CD4-positive, alpha-beta T cell (primary cell): ENCODE measurements around the gene MAN1B1. TPM values are rescaled to one million over a fixed set of nuclear protein-coding genes. Genes with fewer than 3 reads are reported as not detected.

ENCODE experiments used
- ATAC-seq: fragments of 200-7000 bp; cut with Tn5 transposase; one replicate; pipeline ENCODE4 v1.10.0; 2022; ENCODE audit warnings: mild to moderate bottlenecking; ENCODE audit not compliant: poor library complexity
- CTCF ChIA-PET: fragments of 350-600 bp; sonication (Branson Sonifier 250); formaldehyde crosslinking; loops from one replicate; lab custom pipeline; 2021; ENCODE audit warnings: antibody characterized with exemption, inconsistent platforms; lab: Charles Lee
- POLR2A ChIA-PET: fragments of 350-600 bp; sonication (Branson Sonifier 250); formaldehyde crosslinking; loops from one replicate; lab custom pipeline; 2021; ENCODE audit warnings: antibody characterized with exemption, inconsistent platforms; lab: Charles Lee
- DNase-seq, 14 experiments: peaks; one replicate each; pipeline ENCODE4 v3.0.0-alpha.2; 2013 to 2020; ENCODE audit warnings: mixed read lengths in 2 of 14
- H3K27ac ChIP-seq, 2 donors: one replicate each; pipeline versions ENCODE4 v1.5.1 to v1.7.0; 2013; ENCODE audit warnings: low read length in 2 of 2, low read depth in 1 of 2, mild to moderate bottlenecking in 1 of 2
- H3K27me3 ChIP-seq, 2 experiments: 1 replicate in 1 of 2; 2 replicates in 1 of 2; pipeline versions ENCODE4 v1.6.1 to v1.7.0; 2013; ENCODE audit warnings: low read length in 2 of 2, control low read depth in 1 of 2, mild to moderate bottlenecking in 1 of 2, moderate library complexity in 1 of 2; ENCODE audit not compliant: insufficient read depth in 2 of 2, control insufficient read depth in 1 of 2
- H3K36me3 ChIP-seq: one replicate; pipeline ENCODE4 v1.6.1; 2013; ENCODE audit warnings: low read length, control low read depth; ENCODE audit not compliant: insufficient read depth
- H3K4me1 ChIP-seq: one replicate; pipeline ENCODE4 v1.6.1; 2013; ENCODE audit warnings: low read length, control low read depth; ENCODE audit not compliant: insufficient read depth
- H3K4me3 ChIP-seq: one replicate; pipeline ENCODE4 v1.5.1; 2013; ENCODE audit warnings: mild to moderate bottlenecking, low read length, moderate library complexity
- H3K9me3 ChIP-seq, 2 experiments: 1 replicate in 1 of 2; 2 replicates in 1 of 2; pipeline versions ENCODE4 v1.6.1 to v1.7.0; 2013; ENCODE audit warnings: low read length in 2 of 2, mild to moderate bottlenecking in 2 of 2, control low read depth in 1 of 2, moderate library complexity in 1 of 2; ENCODE audit not compliant: control insufficient read depth in 1 of 2, insufficient read depth in 1 of 2
- H3K27ac Mint-ChIP-seq: one replicate; pipeline ENCODE4 v1.8.0; 2020; ENCODE audit warnings: mixed read lengths
- H3K27me3 Mint-ChIP-seq: one replicate; pipeline ENCODE4 v1.8.0; 2021; ENCODE audit warnings: mixed read lengths
- H3K36me3 Mint-ChIP-seq: one replicate; pipeline ENCODE4 v1.8.0; 2021; ENCODE audit warnings: low read depth, mixed read lengths
- H3K4me1 Mint-ChIP-seq: one replicate; pipeline ENCODE4 v1.8.0; 2021; ENCODE audit warnings: low read depth, mixed read lengths
- H3K4me3 Mint-ChIP-seq: one replicate; pipeline ENCODE4 v1.8.0; 2020; ENCODE audit warnings: mild to moderate bottlenecking, mixed read lengths
- H3K9me3 Mint-ChIP-seq: one replicate; pipeline ENCODE4 v1.8.0; 2020; ENCODE audit warnings: mixed read lengths
- CTCF ChIP-seq: fragments of 200-600 bp; IDR thresholded peaks from one replicate; pipeline ENCODE4 v1.8.0; 2022; ENCODE audit warnings: antibody characterized with exemption, mild to moderate bottlenecking
- intact Hi-C, 2 experiments: fragments of 100-400 bp; cut with DNase I in 1 of 2; cut with micrococcal nuclease in 1 of 2; formaldehyde crosslinking; loops; one replicate each; pipeline versions ENCODE4 v1.15.1 to v1.9.0; 2023 to 2025; cut with DNase I, micrococcal nuclease
- total RNA-seq, 174 experiments: library from RNA in 2 of 174; stranded (reverse) in 2 of 174; gene quantifications; one replicate each; pipeline ENCODE4 v1.2.3 and lab custom pipeline; 2021 to 2026

MAN1B1 gene
- total RNA-seq, 2 experiments from 2014 or later, result 60.9 to 66.9 TPM

- no peak overlapping the region for H3K4me3 Mint-ChIP-seq
- Histone ChIP-seq H3K9me3 (peaks cover 0 to 12% of the 10 kb centered on the region in 2 experiments), H3K27ac (no peak overlapping the region), H3K4me1 (peaks cover 5% of the 10 kb centered on the region), H3K4me3 (no peak overlapping the region), H3K27me3 (peaks cover 6 to 17% of the 10 kb centered on the region in 2 experiments), H3K36me3 (no peaks in the 10 kb centered on the region)
- no peak for TF ChIP-seq CTCF
- no peaks in the 10 kb centered on the region for H3K9me3 Mint-ChIP-seq
- no peaks in the 10 kb centered on the region for H3K4me1 Mint-ChIP-seq
- DNase-seq, result no peak
- no peak for ATAC-seq
- ChIA-PET CTCF (no interaction called here), POLR2A (no interaction called here)
- H3K27me3 Mint-ChIP-seq, result peaks cover 13% of the 10 kb centered on the region
- no peaks in the 10 kb centered on the region for H3K36me3 Mint-ChIP-seq
- no peak overlapping the region for H3K27ac Mint-ChIP-seq
- intact Hi-C loops, result no loop called here
Observed at GRCh38 chr9:137148242-137148641, 61.5 kb downstream of the MAN1B1 start.

DNA sequence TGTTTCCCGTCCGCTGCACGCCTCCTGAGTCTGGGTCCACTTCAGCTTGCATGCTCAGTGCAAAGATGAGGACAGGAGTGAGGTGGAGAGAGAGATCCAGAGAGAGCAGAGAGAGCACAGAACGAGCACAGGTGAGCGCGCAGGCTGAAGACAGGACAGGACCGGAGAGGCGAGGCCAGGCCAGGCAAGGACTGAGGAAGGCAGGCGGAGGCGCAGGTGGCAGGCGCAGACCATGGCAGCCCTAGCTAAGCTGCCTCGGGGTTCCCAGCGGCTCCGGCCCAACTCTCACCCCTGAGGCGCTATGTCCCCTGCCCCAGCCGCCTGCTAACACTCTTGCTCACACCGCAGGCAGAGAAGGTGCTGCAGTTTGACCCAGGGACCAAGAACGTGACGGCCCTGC, 61.9 kb downstream of the MAN1B1 start:
- Mint-ChIP-seq H3K4me3 (no peak overlapping the region), H3K27me3 (peaks cover 10% of the 10 kb centered on the region), H3K9me3 (no peaks in the 10 kb centered on the region), H3K36me3 (no peaks in the 10 kb centered on the region), H3K27ac (no peak overlapping the region), H3K4me1 (no peaks in the 10 kb centered on the region)
- Histone ChIP-seq H3K27ac (no peak overlapping the region), H3K27me3 (peaks cover 3 to 12% of the 10 kb centered on the region in 2 experiments), H3K9me3 (peaks cover 0 to 11% of the 10 kb centered on the region in 2 experiments), H3K4me1 (peaks cover 5% of the 10 kb centered on the region), H3K4me3 (no peak overlapping the region), H3K36me3 (no peaks in the 10 kb centered on the region)
- intact Hi-C loops, result no loop called here
- no peak for DNase-seq
- CTCF ChIA-PET, result no interaction called here
- POLR2A ChIA-PET, result no interaction called here
- no peak for TF ChIP-seq CTCF
- ATAC-seq, result no peak

DNA sequence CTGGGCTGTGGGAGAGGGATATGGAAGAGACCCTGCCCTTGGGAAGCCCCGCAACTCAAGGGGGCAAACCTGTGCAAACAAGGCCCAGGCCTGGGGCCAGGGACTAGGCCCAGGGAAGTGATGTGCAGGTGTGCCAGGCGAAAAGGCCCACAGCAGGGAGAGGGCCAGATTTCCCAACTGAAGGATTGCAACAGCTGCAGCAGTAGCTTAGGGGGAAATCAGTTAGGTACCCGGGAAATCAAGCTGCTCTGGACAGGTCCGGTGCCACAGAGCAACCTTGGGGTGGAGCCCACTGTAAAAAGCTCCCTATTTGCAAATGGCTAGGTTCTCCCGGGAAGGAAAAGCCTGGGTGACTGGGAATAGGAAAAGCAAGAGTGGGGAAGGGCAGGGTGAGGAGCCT, 62.6 kb downstream of the MAN1B1 start:
- Histone ChIP-seq H3K4me3 (no peak overlapping the region), H3K9me3 (peaks cover 0 to 11% of the 10 kb centered on the region in 2 experiments), H3K27ac (no peak overlapping the region), H3K36me3 (no peaks in the 10 kb centered on the region), H3K27me3 (peaks cover 3 to 7% of the 10 kb centered on the region in 2 experiments), H3K4me1 (peaks cover 5% of the 10 kb centered on the region)
- H3K27ac Mint-ChIP-seq, result no peak overlapping the region
- ChIA-PET POLR2A (no interaction called here), CTCF (no interaction called here)
- no peak overlapping the region for H3K4me3 Mint-ChIP-seq
- H3K9me3 Mint-ChIP-seq, result no peaks in the 10 kb centered on the region
- H3K27me3 Mint-ChIP-seq, result peaks cover 5% of the 10 kb centered on the region
- H3K4me1 Mint-ChIP-seq, result no peaks in the 10 kb centered on the region
- intact Hi-C loops, result no loop called here
- TF ChIP-seq CTCF, result no peak
- ATAC-seq (no peak), DNase-seq (no peak)
- H3K36me3 Mint-ChIP-seq, result no peaks in the 10 kb centered on the region
